ENCODE measurements around the gene PRKCZ. TPM values are rescaled to one million over a fixed set of nuclear protein-coding genes. Genes with fewer than 3 reads are reported as not detected.
"Not testable (repeated sequence)": the region's sequence is repeated elsewhere in the genome, so short reads cannot be mapped to it uniquely, and the experiment has no call there.

The PRKCZ gene
- total RNA-seq, 2 donors from 2014 or later: 60.7 to 67.8 TPM

- ATAC-seq (peak; percentile 72), DNase-seq (no peak)
- intact Hi-C loops (cut with DNase I, micrococcal nuclease): no loop called here
These were observed 54.6 kb downstream of the PRKCZ start for GRCh38 chr1:2104621-2105427.

- ATAC-seq (no peak), DNase-seq (no peak)
- intact Hi-C loops (cut with DNase I, micrococcal nuclease): no loop called here
These were observed 55.7 kb downstream of the PRKCZ start for GRCh38 chr1:2105781-2106524.

GRCh38 chr1:2106659-2107405 is 56.6 kb downstream of the PRKCZ start:
- intact Hi-C loops (cut with DNase I, micrococcal nuclease): no loop called here
- ATAC-seq (no peak), DNase-seq (no peak)

- no peak for DNase-seq
These were observed 57.5 kb downstream of the PRKCZ start for GRCh38 chr1:2107586-2108212.

GRCh38 chr1:2108213-2108876 is 58.1 kb downstream of the PRKCZ start:
- DNase-seq: no peak
- intact Hi-C loops (cut with DNase I, micrococcal nuclease): no loop called here
- no peak for ATAC-seq

More at GRCh38 chr1:2107586-2108212, 57.5 kb downstream of the PRKCZ start:
- no peak for ATAC-seq
- intact Hi-C loops (cut with DNase I, micrococcal nuclease): no loop called here

GRCh38 chr1:2108877-2109580 is 58.8 kb downstream of the PRKCZ start:
- DNase-seq (no peak), ATAC-seq (no peak)
- intact Hi-C loops (cut with DNase I, micrococcal nuclease): no loop called here

GRCh38 chr1:2109581-2110021 is 59.4 kb downstream of the PRKCZ start:
- ATAC-seq (no peak), DNase-seq (no peak)
- intact Hi-C loops (cut with DNase I, micrococcal nuclease): no loop called here

- intact Hi-C loops (cut with DNase I, micrococcal nuclease): no loop called here
- no peak for ATAC-seq
- DNase-seq: no peak
These were observed 60.1 kb downstream of the PRKCZ start for GRCh38 chr1:2110191-2110737.

- ATAC-seq (peak; percentile 5), DNase-seq (no peak)
- intact Hi-C loops (cut with DNase I, micrococcal nuclease): no loop called here
These were observed 60.8 kb downstream of the PRKCZ start for GRCh38 chr1:2110738-2111673.

- DNase-seq (no peak), ATAC-seq (peak; percentile 6)
- intact Hi-C loops (cut with DNase I, micrococcal nuclease): no loop called here
These were observed 61.4 kb downstream of the PRKCZ start for GRCh38 chr1:2111674-2112035.

- intact Hi-C loops (cut with DNase I, micrococcal nuclease): no loop called here
These were observed 62.1 kb downstream of the PRKCZ start for GRCh38 chr1:2112280-2112701.

GRCh38 chr1:2113620-2114135 is 63.5 kb downstream of the PRKCZ start:
- ATAC-seq (no peak), DNase-seq (no peak)
- intact Hi-C loops (cut with DNase I, micrococcal nuclease): no loop called here

More at GRCh38 chr1:2112280-2112701, 62.1 kb downstream of the PRKCZ start:
- DNase-seq: no peak
- ATAC-seq: no peak

GRCh38 chr1:2114635-2115007 is 64.4 kb downstream of the PRKCZ start:
- intact Hi-C loops (cut with DNase I, micrococcal nuclease); DNase-seq; ATAC-seq: not testable (repeated sequence)

- intact Hi-C loops (cut with DNase I, micrococcal nuclease): no loop called here
- ATAC-seq (no peak), DNase-seq (no peak)
These were observed 64.9 kb downstream of the PRKCZ start for GRCh38 chr1:2115008-2115641.

- intact Hi-C loops (cut with DNase I, micrococcal nuclease): no loop called here
- DNase-seq: no peak
- no peak for ATAC-seq
These were observed 65.6 kb downstream of the PRKCZ start for GRCh38 chr1:2115702-2116341.
